C4-2B (cell line): Measurements from ENCODE around the gene TEKT3.

ENCODE experiments used
- H3K27ac ChIP-seq: fragments of 450-650 bp; 2 replicates; pipeline ENCODE4 v1.5.1; 2017
- CTCF ChIP-seq: fragments of 450-650 bp; conservative IDR thresholded peaks from 2 replicates; pipeline ENCODE4 v1.5.1; 2017; ENCODE audit warnings: mild to moderate bottlenecking
- ZFX ChIP-seq: fragments of 450-650 bp; IDR thresholded peaks from 2 replicates; pipeline ENCODE4 v1.6.1; 2017

TEKT3 gene

DNA sequence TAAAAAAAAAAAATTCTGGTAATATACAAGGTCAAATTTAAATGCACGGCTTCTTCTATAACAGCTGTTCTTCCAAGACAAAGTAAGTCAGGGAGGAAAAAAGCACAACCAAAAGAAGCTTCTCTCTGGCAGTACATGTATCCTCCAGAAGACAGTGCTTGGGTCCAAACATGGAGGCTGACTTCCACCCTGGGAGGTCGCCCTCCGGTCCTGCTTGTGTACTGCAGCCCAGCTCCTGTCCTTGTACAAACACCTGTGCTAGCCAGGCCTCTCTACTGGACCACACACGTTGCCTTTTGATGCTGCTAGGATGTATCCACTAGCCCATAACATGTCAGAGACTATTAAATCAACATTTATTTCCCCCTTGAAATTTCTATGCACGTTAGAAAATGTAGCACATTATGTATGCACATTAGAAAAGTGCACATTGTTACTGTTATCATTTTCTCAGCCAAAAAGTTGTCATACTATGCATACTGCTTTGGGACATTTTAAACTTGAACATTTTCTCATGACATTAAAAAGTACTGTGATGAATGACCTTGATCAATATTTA is 21.9 kb downstream of the TEKT3 start:
- no peak overlapping the region for H3K27ac ChIP-seq
- TF ChIP-seq CTCF = no peak

- no peak overlapping the region for H3K27ac ChIP-seq
- no peak for TF ChIP-seq ZFX
- TF ChIP-seq CTCF = no peak
Observed at GRCh38 chr17:15311996-15312395, 29.4 kb downstream of the TEKT3 start.

DNA sequence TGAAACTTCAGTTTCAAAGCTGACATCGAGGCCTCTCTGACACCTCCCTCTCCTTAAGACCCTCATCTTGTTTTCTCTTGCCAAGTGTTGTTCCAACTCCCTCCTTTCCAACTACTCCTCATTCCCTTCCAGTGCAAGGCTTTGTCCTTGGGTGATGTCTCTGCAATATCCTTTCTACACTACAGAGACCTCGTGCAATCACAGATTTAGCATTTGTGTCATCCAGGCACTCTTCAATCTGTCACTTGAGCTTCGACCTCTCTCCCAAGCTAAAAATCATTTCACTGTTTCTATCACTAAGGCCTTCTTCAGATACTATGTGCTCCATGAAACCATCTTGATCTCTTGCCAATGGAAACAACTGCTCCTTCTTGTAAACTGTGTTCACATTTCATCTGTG is 31.6 kb downstream of the TEKT3 start:
- TF ChIP-seq CTCF (no peak), ZFX (no peak)
- no peak overlapping the region for H3K27ac ChIP-seq

GRCh38 chr17:15309236-15309635 is 32.2 kb downstream of the TEKT3 start:
- no peak overlapping the region for H3K27ac ChIP-seq
- TF ChIP-seq CTCF (no peak), ZFX (no peak)

GRCh38 chr17:15308758-15309157 is 32.6 kb downstream of the TEKT3 start:
- TF ChIP-seq CTCF (no peak), ZFX (no peak)
- no peak overlapping the region for H3K27ac ChIP-seq

- no peak overlapping the region for H3K27ac ChIP-seq
- TF ChIP-seq CTCF = no peak
- no peak for TF ChIP-seq ZFX
Observed at GRCh38 chr17:15307710-15308111, 33.7 kb downstream of the TEKT3 start.

GRCh38 chr17:15303851-15304250 is 37.5 kb downstream of the TEKT3 start:
- no peak overlapping the region for H3K27ac ChIP-seq
- TF ChIP-seq ZFX (no peak), CTCF (no peak)
